Heart left ventricle (tissue), 13 donors: Measurements from ENCODE around the gene DENND5A.

ENCODE experiments used
- POLR2A ChIP-seq, 2 donors: fragments of 450-650 bp; IDR thresholded peaks; one replicate each; pipeline ENCODE4 v1.6.1; 2017; ENCODE audit warnings: antibody characterized with exemption in 2 of 2, mild to moderate bottlenecking in 2 of 2, moderate library complexity in 2 of 2
- TF ChIP-seq, protein P1 (sequence below), 12 donors: fragments of 200-600 bp; sonication (generic) in 4 of 12; IDR thresholded peaks; one replicate each; pipeline versions ENCODE4 v1.5.0 to v1.8.0; 2018 to 2022; ENCODE audit warnings: antibody characterized with exemption in 12 of 12, mild to moderate bottlenecking in 5 of 12
- donor health status: ischemic (EF 13 %, LVEDD 7.1; RV severe dilation, severe dysfunction).
- donor health status: DM: no; HTN: yes; CAD: no.
- donor health status: DM: no; HTN: no; CAD: no.
- donor health status: ischemic (EF 25% LVEDD 6.9; RV normal size, moderate dysfunction).
- donor health status: ischemic (EF 25% LVEDD 5.7; RV mildly dilated, moderate dysfunction).
- donor health status: ischemic (EF 35%, LVEDD 5.7; RV mildly dilated, moderate dysfunction).
- donor health status: nonischemic (EF 11% LVEDD 7.7; RV severe dilation, severe dysfunction).
- donor health status: DM: yes; HTN: yes; CAD: no.
- donor health status: PGD.
- donor health status: ischemic (EF 29% LVEDD 5.4; RV normal size, mild dysfunction).
- donor health status: nonischemic (EF 23%, LVEDD 6.1; RV moderate dilation, normal function).

DNA sequence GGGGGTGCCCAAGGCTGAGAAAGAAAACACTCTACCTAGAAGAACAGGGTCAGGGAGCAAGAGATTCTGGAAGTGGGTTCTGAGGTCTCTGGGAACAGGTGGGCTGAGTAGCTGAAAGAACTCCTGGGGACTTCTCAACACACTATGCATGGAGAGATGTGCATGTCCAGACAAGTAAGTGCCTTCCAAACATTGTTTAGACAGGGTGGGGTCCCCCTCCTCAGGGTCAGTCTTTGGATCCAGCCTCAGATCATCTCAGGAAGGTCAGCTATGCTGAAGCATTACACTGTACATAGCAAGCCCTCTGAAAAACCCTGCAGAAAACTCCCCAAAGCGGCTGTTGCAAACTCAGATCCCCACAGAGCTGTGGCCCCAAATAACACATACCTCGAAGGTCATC, 119.9 kb downstream of the DENND5A start:
- no peak for TF ChIP-seq POLR2A (IDR thresholded peaks at IDR 0.05)
- TF ChIP-seq, protein P1, sequence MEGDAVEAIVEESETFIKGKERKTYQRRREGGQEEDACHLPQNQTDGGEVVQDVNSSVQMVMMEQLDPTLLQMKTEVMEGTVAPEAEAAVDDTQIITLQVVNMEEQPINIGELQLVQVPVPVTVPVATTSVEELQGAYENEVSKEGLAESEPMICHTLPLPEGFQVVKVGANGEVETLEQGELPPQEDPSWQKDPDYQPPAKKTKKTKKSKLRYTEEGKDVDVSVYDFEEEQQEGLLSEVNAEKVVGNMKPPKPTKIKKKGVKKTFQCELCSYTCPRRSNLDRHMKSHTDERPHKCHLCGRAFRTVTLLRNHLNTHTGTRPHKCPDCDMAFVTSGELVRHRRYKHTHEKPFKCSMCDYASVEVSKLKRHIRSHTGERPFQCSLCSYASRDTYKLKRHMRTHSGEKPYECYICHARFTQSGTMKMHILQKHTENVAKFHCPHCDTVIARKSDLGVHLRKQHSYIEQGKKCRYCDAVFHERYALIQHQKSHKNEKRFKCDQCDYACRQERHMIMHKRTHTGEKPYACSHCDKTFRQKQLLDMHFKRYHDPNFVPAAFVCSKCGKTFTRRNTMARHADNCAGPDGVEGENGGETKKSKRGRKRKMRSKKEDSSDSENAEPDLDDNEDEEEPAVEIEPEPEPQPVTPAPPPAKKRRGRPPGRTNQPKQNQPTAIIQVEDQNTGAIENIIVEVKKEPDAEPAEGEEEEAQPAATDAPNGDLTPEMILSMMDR (IDR thresholded peaks at IDR 0.05): no peak
